HL-60 (cell line): Measurements from ENCODE around the gene ATP8A1.

Experiments
- DNase-seq, 2 experiments: peaks; one replicate each; pipeline ENCODE4 v3.0.0-alpha.2; 2010 to 2020; ENCODE audit warnings: low read depth in 1 of 2, low spot score in 1 of 2
- H3K27ac ChIP-seq: fragments of 250-450 bp; sonication (Bioruptor Pico); replicated peaks from 2 replicates; pipeline ENCODE4 v1.5.1; 2020; ENCODE audit warnings: mild to moderate bottlenecking, moderate library complexity
- H3K27me3 ChIP-seq: fragments of 250-450 bp; sonication (Bioruptor Pico); 2 replicates; pipeline ENCODE4 v1.5.1; 2021; ENCODE audit warnings: mild to moderate bottlenecking, moderate library complexity; ENCODE audit not compliant: insufficient read depth, poor library complexity, severe bottlenecking
- H3K4me3 ChIP-seq: replicated peaks from 2 replicates; pipeline ENCODE4 v1.5.1; 2011; ENCODE audit warnings: mild to moderate bottlenecking, control low read depth, low read length; ENCODE audit not compliant: insufficient read depth
- GABPA ChIP-seq: IDR thresholded peaks from 2 replicates; pipeline ENCODE4 v1.6.1; 2012; ENCODE audit warnings: low read depth
- POLR2AphosphoS5 ChIP-seq: IDR thresholded peaks from 2 replicates; pipeline ENCODE4 v1.6.1; 2012; ENCODE audit warnings: low read depth
- SPI1 ChIP-seq: IDR thresholded peaks from 2 replicates; pipeline ENCODE4 v1.6.1; 2012; ENCODE audit warnings: low read depth, mild to moderate bottlenecking, borderline replicate concordance
- TF ChIP-seq, protein P1 (sequence below): IDR thresholded peaks from one replicate; pipeline ENCODE4 v1.5.1; 2011; ENCODE audit warnings: low read length, control low read depth, inconsistent platforms; ENCODE audit not compliant: insufficient read depth
- TF ChIP-seq, protein P2 (sequence below): IDR thresholded peaks from 2 replicates; pipeline ENCODE4 v1.6.1; 2012; ENCODE audit warnings: low read depth; ENCODE audit not compliant: insufficient replicate concordance

The ATP8A1 gene

DNA sequence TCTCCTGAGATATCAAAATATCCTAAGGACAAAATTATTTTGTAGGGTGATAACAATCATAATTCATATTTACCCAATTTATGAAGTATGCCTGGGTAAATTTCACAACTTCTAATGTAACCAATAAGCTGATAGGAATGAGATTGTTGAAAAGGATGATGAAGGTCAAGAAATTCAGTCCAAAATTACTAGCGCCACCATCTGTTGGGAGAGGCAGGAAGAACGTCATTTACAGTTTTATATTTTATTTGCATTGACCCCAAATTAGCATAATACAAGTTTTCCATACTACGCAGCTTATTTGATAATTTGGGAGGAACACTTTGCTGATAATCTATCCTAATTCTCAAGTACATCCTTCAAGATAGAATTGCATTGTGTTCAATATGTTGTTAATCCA, 78.7 kb downstream of the ATP8A1 start:
- Histone ChIP-seq H3K27me3 (no peaks in the 10 kb centered on the region), H3K27ac (no peak overlapping the region), H3K4me3 (no peak overlapping the region)
- DNase-seq = no peak
- TF ChIP-seq, protein P1, sequence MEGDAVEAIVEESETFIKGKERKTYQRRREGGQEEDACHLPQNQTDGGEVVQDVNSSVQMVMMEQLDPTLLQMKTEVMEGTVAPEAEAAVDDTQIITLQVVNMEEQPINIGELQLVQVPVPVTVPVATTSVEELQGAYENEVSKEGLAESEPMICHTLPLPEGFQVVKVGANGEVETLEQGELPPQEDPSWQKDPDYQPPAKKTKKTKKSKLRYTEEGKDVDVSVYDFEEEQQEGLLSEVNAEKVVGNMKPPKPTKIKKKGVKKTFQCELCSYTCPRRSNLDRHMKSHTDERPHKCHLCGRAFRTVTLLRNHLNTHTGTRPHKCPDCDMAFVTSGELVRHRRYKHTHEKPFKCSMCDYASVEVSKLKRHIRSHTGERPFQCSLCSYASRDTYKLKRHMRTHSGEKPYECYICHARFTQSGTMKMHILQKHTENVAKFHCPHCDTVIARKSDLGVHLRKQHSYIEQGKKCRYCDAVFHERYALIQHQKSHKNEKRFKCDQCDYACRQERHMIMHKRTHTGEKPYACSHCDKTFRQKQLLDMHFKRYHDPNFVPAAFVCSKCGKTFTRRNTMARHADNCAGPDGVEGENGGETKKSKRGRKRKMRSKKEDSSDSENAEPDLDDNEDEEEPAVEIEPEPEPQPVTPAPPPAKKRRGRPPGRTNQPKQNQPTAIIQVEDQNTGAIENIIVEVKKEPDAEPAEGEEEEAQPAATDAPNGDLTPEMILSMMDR = no peak
- TF ChIP-seq GABPA (no peak), POLR2AphosphoS5 (no peak), SPI1 (no peak)
- TF ChIP-seq, protein P2, sequence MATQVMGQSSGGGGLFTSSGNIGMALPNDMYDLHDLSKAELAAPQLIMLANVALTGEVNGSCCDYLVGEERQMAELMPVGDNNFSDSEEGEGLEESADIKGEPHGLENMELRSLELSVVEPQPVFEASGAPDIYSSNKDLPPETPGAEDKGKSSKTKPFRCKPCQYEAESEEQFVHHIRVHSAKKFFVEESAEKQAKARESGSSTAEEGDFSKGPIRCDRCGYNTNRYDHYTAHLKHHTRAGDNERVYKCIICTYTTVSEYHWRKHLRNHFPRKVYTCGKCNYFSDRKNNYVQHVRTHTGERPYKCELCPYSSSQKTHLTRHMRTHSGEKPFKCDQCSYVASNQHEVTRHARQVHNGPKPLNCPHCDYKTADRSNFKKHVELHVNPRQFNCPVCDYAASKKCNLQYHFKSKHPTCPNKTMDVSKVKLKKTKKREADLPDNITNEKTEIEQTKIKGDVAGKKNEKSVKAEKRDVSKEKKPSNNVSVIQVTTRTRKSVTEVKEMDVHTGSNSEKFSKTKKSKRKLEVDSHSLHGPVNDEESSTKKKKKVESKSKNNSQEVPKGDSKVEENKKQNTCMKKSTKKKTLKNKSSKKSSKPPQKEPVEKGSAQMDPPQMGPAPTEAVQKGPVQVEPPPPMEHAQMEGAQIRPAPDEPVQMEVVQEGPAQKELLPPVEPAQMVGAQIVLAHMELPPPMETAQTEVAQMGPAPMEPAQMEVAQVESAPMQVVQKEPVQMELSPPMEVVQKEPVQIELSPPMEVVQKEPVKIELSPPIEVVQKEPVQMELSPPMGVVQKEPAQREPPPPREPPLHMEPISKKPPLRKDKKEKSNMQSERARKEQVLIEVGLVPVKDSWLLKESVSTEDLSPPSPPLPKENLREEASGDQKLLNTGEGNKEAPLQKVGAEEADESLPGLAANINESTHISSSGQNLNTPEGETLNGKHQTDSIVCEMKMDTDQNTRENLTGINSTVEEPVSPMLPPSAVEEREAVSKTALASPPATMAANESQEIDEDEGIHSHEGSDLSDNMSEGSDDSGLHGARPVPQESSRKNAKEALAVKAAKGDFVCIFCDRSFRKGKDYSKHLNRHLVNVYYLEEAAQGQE = no peak

DNA sequence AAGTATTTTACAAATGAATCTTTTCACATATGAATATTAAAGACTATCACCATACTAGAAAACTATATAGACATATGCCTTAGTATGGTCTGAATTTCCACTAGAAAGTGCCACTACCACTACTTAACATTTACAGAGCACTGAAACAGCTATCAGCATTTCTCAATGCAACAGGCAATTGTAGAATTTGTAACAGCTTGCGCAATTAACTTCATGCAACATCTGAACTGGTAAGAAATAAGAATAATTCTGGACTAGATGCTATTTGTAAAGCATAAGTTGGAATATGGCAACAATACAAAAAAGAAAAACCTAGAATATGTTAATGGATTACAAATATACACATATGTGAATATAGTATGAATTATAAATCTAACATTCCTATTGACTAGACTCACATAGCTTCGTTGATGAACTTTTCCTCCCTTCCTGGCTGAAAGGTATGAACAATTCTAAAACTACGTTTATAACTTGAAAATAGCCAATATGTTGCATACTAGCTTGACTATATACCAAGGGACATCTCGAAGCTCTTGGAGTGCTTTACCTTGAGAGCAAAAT, 82.0 kb downstream of the ATP8A1 start:
- Histone ChIP-seq H3K4me3 (no peak overlapping the region), H3K27ac (no peak overlapping the region), H3K27me3 (no peaks in the 10 kb centered on the region)
- DNase-seq = peak in 1 of 2 experiments; percentile 9
- TF ChIP-seq, protein P1 = no peak
- TF ChIP-seq SPI1 (no peak), POLR2AphosphoS5 (no peak), GABPA (no peak)
- TF ChIP-seq, protein P2 = no peak

DNA sequence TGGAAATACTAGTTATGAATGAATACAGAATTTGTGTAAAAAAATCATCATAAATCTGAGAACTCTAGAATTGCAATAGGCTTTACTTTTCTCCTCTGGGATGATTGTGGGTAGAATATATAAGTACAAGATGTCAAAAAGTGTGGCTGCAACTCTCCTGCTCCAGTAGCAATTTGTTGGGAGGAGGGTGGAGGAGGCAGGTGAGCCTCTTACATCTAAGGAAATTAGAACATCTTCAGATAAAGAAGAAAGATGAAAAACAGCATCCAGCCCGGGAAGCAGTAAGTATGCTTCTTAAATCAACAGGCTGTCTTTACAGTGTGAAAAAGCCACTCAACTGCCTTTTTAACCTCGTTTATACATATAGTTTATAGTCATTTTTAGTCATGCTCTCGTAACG, 83.7 kb downstream of the ATP8A1 start:
- Histone ChIP-seq H3K27me3 (no peaks in the 10 kb centered on the region), H3K27ac (no peak overlapping the region), H3K4me3 (no peak overlapping the region)
- TF ChIP-seq, protein P1 = no peak
- TF ChIP-seq GABPA = no peak
- no peak for TF ChIP-seq POLR2AphosphoS5
- TF ChIP-seq, protein P2 = no peak
- no peak for TF ChIP-seq SPI1
- DNase-seq = no peak
